HEK293 (cell line): ENCODE measurements around the gene ELAC2.

Source experiments
- CTCF ChIA-PET: fragments of 350-600 bp; formaldehyde crosslinking; extraction: SDS; loops from one replicate; lab custom pipeline; 2021; ENCODE audit warnings: antibody characterized with exemption; lab: Yijun Ruan, JAX
- POLR2A ChIA-PET: fragments of 300-600 bp; formaldehyde crosslinking; extraction: SDS; loops from one replicate; lab custom pipeline; 2020; ENCODE audit warnings: antibody characterized with exemption, inconsistent platforms; lab: Yijun Ruan, JAX
- H3K27ac ChIP-seq: fragments of 200-500 bp; sonication (Bioruptor generic); 2 replicates; pipeline ENCODE4 v1.5.1; 2014; ENCODE audit warnings: low read depth, low read length, control low read depth, inconsistent platforms; ENCODE audit errors: extremely low read depth
- H3K36me3 ChIP-seq, 2 experiments: fragments of 200-500 bp in 1 of 2; sonication (Bioruptor generic) in 1 of 2; 1 replicate in 1 of 2; 2 replicates in 1 of 2; pipeline ENCODE4 v1.5.1; 2014 to 2017; ENCODE audit warnings: inconsistent platforms in 2 of 2, low read length in 2 of 2; ENCODE audit not compliant: control insufficient read depth in 2 of 2, insufficient read depth in 1 of 2
- H3K4me1 ChIP-seq: fragments of 200-500 bp; sonication (Bioruptor generic); 2 replicates; pipeline ENCODE4 v1.5.1; 2014; ENCODE audit warnings: mild to moderate bottlenecking, low read length, inconsistent platforms; ENCODE audit not compliant: control insufficient read depth, insufficient read depth
- H3K4me3 ChIP-seq: 2 replicates; pipeline ENCODE4 v1.5.1; 2011; ENCODE audit warnings: low read depth, mild to moderate bottlenecking, control low read depth, low read length, moderate library complexity
- H3K9me3 ChIP-seq: fragments of 200-500 bp; sonication (Bioruptor generic); 2 replicates; pipeline ENCODE4 v1.5.1; 2014; ENCODE audit warnings: low read depth, low read length, inconsistent platforms; ENCODE audit not compliant: control insufficient read depth, insufficient read depth
- GLIS1 ChIP-seq: fragments of 450-650 bp; formaldehyde crosslinking; IDR thresholded peaks from 2 replicates; pipeline ENCODE4 v1.5.1; 2016; ENCODE audit warnings: missing biosample characterization, missing genetic modification characterization
- HOXC10 ChIP-seq: sonication (generic); formaldehyde crosslinking; IDR thresholded peaks from 2 replicates; pipeline ENCODE4 v1.8.1; 2023; ENCODE audit warnings: mild to moderate bottlenecking, missing genetic modification reagents
- ZBTB8A ChIP-seq: fragments of 450-650 bp; formaldehyde crosslinking; IDR thresholded peaks from 2 replicates; pipeline ENCODE4 v1.5.1; 2016; ENCODE audit warnings: missing biosample characterization, missing genetic modification characterization
- ZNF114 ChIP-seq: fragments of 450-650 bp; formaldehyde crosslinking; IDR thresholded peaks from 2 replicates; pipeline ENCODE4 v1.5.0; 2017; ENCODE audit warnings: missing biosample characterization, missing genetic modification characterization
- ZNF133 ChIP-seq: fragments of 450-650 bp; formaldehyde crosslinking; IDR thresholded peaks from 2 replicates; pipeline ENCODE4 v1.5.1; 2016; ENCODE audit warnings: missing biosample characterization, missing genetic modification characterization
- ZNF2 ChIP-seq: fragments of 450-650 bp; formaldehyde crosslinking; IDR thresholded peaks from 2 replicates; pipeline ENCODE4 v1.5.1; 2016; ENCODE audit warnings: missing biosample characterization, missing genetic modification characterization
- ZNF423 ChIP-seq: fragments of 450-650 bp; formaldehyde crosslinking; IDR thresholded peaks from 2 replicates; pipeline ENCODE4 v1.5.1; 2016; ENCODE audit warnings: missing biosample characterization, missing genetic modification characterization
- ZNF530 ChIP-seq: fragments of 450-650 bp; formaldehyde crosslinking; IDR thresholded peaks from 2 replicates; pipeline ENCODE4 v1.5.1; 2016; ENCODE audit warnings: low read depth, missing biosample characterization, missing genetic modification characterization
- ZNF677 ChIP-seq: fragments of 450-650 bp; IDR thresholded peaks from 2 replicates; pipeline ENCODE4 v1.5.0; 2018; ENCODE audit warnings: missing biosample characterization, mild to moderate bottlenecking, missing genetic modification characterization, moderate library complexity
- ZNF747 ChIP-seq: fragments of 450-650 bp; formaldehyde crosslinking; IDR thresholded peaks from 2 replicates; pipeline ENCODE4 v1.5.1; 2016; ENCODE audit warnings: missing biosample characterization, missing genetic modification characterization
- ZNF768 ChIP-seq: fragments of 450-650 bp; formaldehyde crosslinking; IDR thresholded peaks from 2 replicates; pipeline ENCODE4 v1.5.1; 2018; ENCODE audit warnings: missing biosample characterization, mild to moderate bottlenecking, missing genetic modification characterization
- TF ChIP-seq, protein P1 (sequence below): fragments of 450-650 bp; formaldehyde crosslinking; IDR thresholded peaks from 2 replicates; pipeline ENCODE4 v1.5.1; 2016; ENCODE audit warnings: missing biosample characterization, missing genetic modification characterization, borderline replicate concordance
- TF ChIP-seq, protein P2 (sequence below): fragments of 450-650 bp; formaldehyde crosslinking; IDR thresholded peaks from 2 replicates; pipeline ENCODE4 v1.5.1; 2016; ENCODE audit warnings: missing biosample characterization, missing genetic modification characterization, borderline replicate concordance

The ELAC2 gene

GRCh38 chr17:13044572-13045065 is 26.8 kb upstream of the ELAC2 start:
- TF ChIP-seq ZNF677 (tag by site-specific recombination) (no peak), ZNF747 (tag by site-specific recombination) (no peak), ZNF114 (tag by site-specific recombination) (no peak), ZNF768 (tag by site-specific recombination) (no peak)
- no peak overlapping the region for H3K27ac ChIP-seq
- ChIA-PET CTCF (interaction anchor here (10.1 kb wide), 1 partner anchor 13 kb away, joined by 89 read pairs; no protein-coding TSS in a partner anchor), POLR2A (no interaction called here)
- no peaks in the 10 kb centered on the region for H3K36me3 ChIP-seq
- H3K9me3 ChIP-seq = no peaks in the 10 kb centered on the region
- H3K4me3 ChIP-seq = no peak overlapping the region
- H3K4me1 ChIP-seq = no peaks in the 10 kb centered on the region; the same call in 1 of the 2 replicates

DNA sequence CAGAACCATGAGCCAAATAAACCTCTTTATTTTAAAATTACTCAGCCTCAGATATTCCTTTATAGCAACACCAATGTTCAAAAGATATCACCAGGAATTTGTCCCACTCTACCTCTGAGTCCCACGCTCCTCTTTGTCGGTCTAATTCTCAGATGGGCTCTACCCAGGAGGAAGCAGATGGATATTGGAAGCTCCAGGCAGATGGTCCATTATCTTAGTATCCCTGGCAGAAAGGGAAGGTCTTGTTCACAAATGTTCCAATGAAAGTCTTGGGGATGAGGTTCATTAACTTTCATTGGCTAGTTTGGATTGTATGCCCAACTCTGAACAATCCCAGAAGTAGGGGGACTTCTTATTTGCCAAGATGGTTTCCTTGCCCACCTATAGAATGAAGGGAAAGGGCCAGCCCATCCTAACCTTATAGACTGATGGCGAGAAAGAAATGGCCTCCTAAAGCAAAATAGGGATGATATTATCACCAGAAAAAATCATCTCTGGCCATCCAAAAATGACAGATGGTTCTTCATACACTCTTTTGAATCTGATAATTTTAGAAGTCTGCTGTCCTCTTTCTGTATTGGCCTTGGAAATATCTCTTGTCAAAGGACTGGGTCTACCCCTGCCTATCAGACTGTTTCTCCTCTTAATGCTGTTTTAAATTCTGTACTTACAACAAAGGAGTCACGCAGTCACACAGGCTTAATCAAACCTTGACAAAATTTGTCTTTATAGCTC is 21.3 kb upstream of the ELAC2 start:
- TF ChIP-seq ZNF530 (no peak), ZBTB8A (no peak)
- TF ChIP-seq, protein P1, sequence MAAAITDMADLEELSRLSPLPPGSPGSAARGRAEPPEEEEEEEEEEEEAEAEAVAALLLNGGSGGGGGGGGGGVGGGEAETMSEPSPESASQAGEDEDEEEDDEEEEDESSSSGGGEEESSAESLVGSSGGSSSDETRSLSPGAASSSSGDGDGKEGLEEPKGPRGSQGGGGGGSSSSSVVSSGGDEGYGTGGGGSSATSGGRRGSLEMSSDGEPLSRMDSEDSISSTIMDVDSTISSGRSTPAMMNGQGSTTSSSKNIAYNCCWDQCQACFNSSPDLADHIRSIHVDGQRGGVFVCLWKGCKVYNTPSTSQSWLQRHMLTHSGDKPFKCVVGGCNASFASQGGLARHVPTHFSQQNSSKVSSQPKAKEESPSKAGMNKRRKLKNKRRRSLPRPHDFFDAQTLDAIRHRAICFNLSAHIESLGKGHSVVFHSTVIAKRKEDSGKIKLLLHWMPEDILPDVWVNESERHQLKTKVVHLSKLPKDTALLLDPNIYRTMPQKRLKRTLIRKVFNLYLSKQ (tag by site-specific recombination) = no peak
- TF ChIP-seq, protein P2, sequence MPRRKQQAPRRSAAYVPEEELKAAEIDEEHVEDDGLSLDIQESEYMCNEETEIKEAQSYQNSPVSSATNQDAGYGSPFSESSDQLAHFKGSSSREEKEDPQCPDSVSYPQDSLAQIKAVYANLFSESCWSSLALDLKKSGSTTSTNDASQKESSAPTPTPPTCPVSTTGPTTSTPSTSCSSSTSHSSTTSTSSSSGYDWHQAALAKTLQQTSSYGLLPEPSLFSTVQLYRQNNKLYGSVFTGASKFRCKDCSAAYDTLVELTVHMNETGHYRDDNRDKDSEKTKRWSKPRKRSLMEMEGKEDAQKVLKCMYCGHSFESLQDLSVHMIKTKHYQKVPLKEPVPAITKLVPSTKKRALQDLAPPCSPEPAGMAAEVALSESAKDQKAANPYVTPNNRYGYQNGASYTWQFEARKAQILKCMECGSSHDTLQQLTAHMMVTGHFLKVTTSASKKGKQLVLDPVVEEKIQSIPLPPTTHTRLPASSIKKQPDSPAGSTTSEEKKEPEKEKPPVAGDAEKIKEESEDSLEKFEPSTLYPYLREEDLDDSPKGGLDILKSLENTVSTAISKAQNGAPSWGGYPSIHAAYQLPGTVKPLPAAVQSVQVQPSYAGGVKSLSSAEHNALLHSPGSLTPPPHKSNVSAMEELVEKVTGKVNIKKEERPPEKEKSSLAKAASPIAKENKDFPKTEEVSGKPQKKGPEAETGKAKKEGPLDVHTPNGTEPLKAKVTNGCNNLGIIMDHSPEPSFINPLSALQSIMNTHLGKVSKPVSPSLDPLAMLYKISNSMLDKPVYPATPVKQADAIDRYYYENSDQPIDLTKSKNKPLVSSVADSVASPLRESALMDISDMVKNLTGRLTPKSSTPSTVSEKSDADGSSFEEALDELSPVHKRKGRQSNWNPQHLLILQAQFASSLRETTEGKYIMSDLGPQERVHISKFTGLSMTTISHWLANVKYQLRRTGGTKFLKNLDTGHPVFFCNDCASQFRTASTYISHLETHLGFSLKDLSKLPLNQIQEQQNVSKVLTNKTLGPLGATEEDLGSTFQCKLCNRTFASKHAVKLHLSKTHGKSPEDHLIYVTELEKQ (tag by site-specific recombination) = no peak
- Histone ChIP-seq H3K27ac (no peak overlapping the region), H3K9me3 (no peaks in the 10 kb centered on the region), H3K4me1 (no peaks in the 10 kb centered on the region), H3K36me3 (no peaks in the 10 kb centered on the region), H3K4me3 (no peak overlapping the region)
- POLR2A ChIA-PET = interaction anchor here (1.5 kb wide), 1 partner anchor 21 kb away, joined by 5 read pairs; the partner anchor contains the start of gene ELAC2
- CTCF ChIA-PET = interaction anchor here (0.6 to 3.9 kb wide), 4 partner anchors 9 to 1504 kb away, joined by 3 to 33 read pairs (median 4); no protein-coding TSS in a partner anchor

GRCh38 chr17:13036751-13037150 is 18.9 kb upstream of the ELAC2 start:
- ChIA-PET CTCF (no interaction called here), POLR2A (no interaction called here)
- no peak overlapping the region for H3K27ac ChIP-seq
- no peaks in the 10 kb centered on the region for H3K4me1 ChIP-seq
- H3K36me3 ChIP-seq = no peaks in the 10 kb centered on the region
- no peak for TF ChIP-seq GLIS1 (tag by site-specific recombination)
- TF ChIP-seq ZNF2 = no peak
- TF ChIP-seq, protein P1 (tag by site-specific recombination) = no peak
- TF ChIP-seq HOXC10 (CRISPR knock-in tag) = no peak
- TF ChIP-seq ZNF423 (tag by site-specific recombination) = no peak
- TF ChIP-seq ZNF133 (tag by site-specific recombination) = no peak
- H3K4me3 ChIP-seq = no peak overlapping the region
- H3K9me3 ChIP-seq = no peaks in the 10 kb centered on the region
